Measurements from ENCODE around the gene FGFBP1.

The FGFBP1 gene

GRCh38 chr4:15938640-15939039 lies at the start of gene FGFBP1:
FGFBP1 (minus strand) TSS chr4:15938740; CDS start chr4:15936632, 2,108 bp downstream.
- peaks cover 29% of the 10 kb centered on the region for H3K4me1 ChIP-seq (ENCODE audit: insufficient read depth, poor library complexity, severe bottlenecking)
- no peak for TF ChIP-seq CTCF (IDR thresholded peaks at IDR 0.05; ENCODE audit: poor library complexity, severe bottlenecking)
- no peak for DNase-seq (ENCODE audit: low spot score)
- no peaks in the 10 kb centered on the region for H3K9me3 ChIP-seq (ENCODE audit: severe bottlenecking)
- H3K27me3 ChIP-seq (ENCODE audit: insufficient read depth, poor library complexity, severe bottlenecking), result no peaks in the 10 kb centered on the region
- peak within 1 kb of the TSS; percentile 81 for H3K27ac ChIP-seq (ENCODE audit: poor library complexity, severe bottlenecking)
- no peak; the same call in 1 of the 3 replicates for ATAC-seq (ENCODE audit: low read depth)
- H3K4me3 ChIP-seq (ENCODE audit: severe bottlenecking), result peak within 1 kb of the TSS; percentile 56
- H3K36me3 ChIP-seq (ENCODE audit: low read depth), result peaks cover 33% of the 10 kb centered on the region

- Histone ChIP-seq H3K36me3 (ENCODE audit: low read depth) (no peaks in the 10 kb centered on the region), H3K27ac (ENCODE audit: poor library complexity, severe bottlenecking) (no peak overlapping the region), H3K9me3 (ENCODE audit: severe bottlenecking) (no peaks in the 10 kb centered on the region), H3K4me3 (ENCODE audit: severe bottlenecking) (no peak overlapping the region), H3K27me3 (ENCODE audit: insufficient read depth, poor library complexity, severe bottlenecking) (no peaks in the 10 kb centered on the region), H3K4me1 (ENCODE audit: insufficient read depth, poor library complexity, severe bottlenecking) (no peaks in the 10 kb centered on the region)
- DNase-seq (ENCODE audit: low spot score) (no peak), ATAC-seq (ENCODE audit: low read depth) (no peak)
- no peak for TF ChIP-seq CTCF (IDR thresholded peaks at IDR 0.05; ENCODE audit: poor library complexity, severe bottlenecking)
These were observed 49.7 kb upstream of the FGFBP1 start for GRCh38 chr4:15988222-15988621.

GRCh38 chr4:15986907-15987306 lies 48.4 kb upstream of the FGFBP1 start:
- DNase-seq (ENCODE audit: low spot score) (no peak), ATAC-seq (ENCODE audit: low read depth) (no peak)
- H3K4me3 ChIP-seq (ENCODE audit: severe bottlenecking), result no peak overlapping the region
- no peak overlapping the region for H3K27ac ChIP-seq (ENCODE audit: poor library complexity, severe bottlenecking)
- H3K36me3 ChIP-seq (ENCODE audit: low read depth), result no peaks in the 10 kb centered on the region
- H3K4me1 ChIP-seq (ENCODE audit: insufficient read depth, poor library complexity, severe bottlenecking), result no peaks in the 10 kb centered on the region
- no peak for TF ChIP-seq CTCF (IDR thresholded peaks at IDR 0.05; ENCODE audit: poor library complexity, severe bottlenecking)
- no peaks in the 10 kb centered on the region for H3K9me3 ChIP-seq (ENCODE audit: severe bottlenecking)
- no peaks in the 10 kb centered on the region for H3K27me3 ChIP-seq (ENCODE audit: insufficient read depth, poor library complexity, severe bottlenecking)

GRCh38 chr4:15983610-15984009 lies 45.1 kb upstream of the FGFBP1 start:
- Histone ChIP-seq H3K36me3 (ENCODE audit: low read depth) (no peaks in the 10 kb centered on the region), H3K27ac (ENCODE audit: poor library complexity, severe bottlenecking) (no peak overlapping the region), H3K4me3 (ENCODE audit: severe bottlenecking) (no peak overlapping the region), H3K9me3 (ENCODE audit: severe bottlenecking) (no peaks in the 10 kb centered on the region), H3K27me3 (ENCODE audit: insufficient read depth, poor library complexity, severe bottlenecking) (no peaks in the 10 kb centered on the region), H3K4me1 (ENCODE audit: insufficient read depth, poor library complexity, severe bottlenecking) (no peaks in the 10 kb centered on the region)
- TF ChIP-seq CTCF (IDR thresholded peaks at IDR 0.05; ENCODE audit: poor library complexity, severe bottlenecking), result no peak
- ATAC-seq (ENCODE audit: low read depth), result no peak
- no peak for DNase-seq (ENCODE audit: low spot score)

GRCh38 chr4:15982842-15983524 lies 44.4 kb upstream of the FGFBP1 start:
- Histone ChIP-seq H3K27me3 (ENCODE audit: insufficient read depth, poor library complexity, severe bottlenecking) (no peaks in the 10 kb centered on the region), H3K9me3 (ENCODE audit: severe bottlenecking) (no peaks in the 10 kb centered on the region), H3K4me1 (ENCODE audit: insufficient read depth, poor library complexity, severe bottlenecking) (no peaks in the 10 kb centered on the region), H3K4me3 (ENCODE audit: severe bottlenecking) (no peak overlapping the region), H3K27ac (ENCODE audit: poor library complexity, severe bottlenecking) (no peak overlapping the region), H3K36me3 (ENCODE audit: low read depth) (no peaks in the 10 kb centered on the region)
- TF ChIP-seq CTCF (IDR thresholded peaks at IDR 0.05; ENCODE audit: poor library complexity, severe bottlenecking), result no peak
- peak; percentile 61; the same call in 2 of the 3 replicates for ATAC-seq (ENCODE audit: low read depth)
- no peak for DNase-seq (ENCODE audit: low spot score)

Data from RWPE2 (cell line).